SU-DHL-6 (cell line): Measurements from ENCODE around the gene TNIP3.

ENCODE experiments used
- CTCF ChIP-seq: fragments of 200-600 bp; sonication (generic); IDR thresholded peaks from one replicate; pipeline ENCODE4 v1.5.1; 2017; ENCODE audit warnings: antibody characterized with exemption, mild to moderate bottlenecking, low read length, moderate library complexity; ENCODE audit not compliant: insufficient read depth, poor library complexity, severe bottlenecking
- EZH2phosphoT487 ChIP-seq: fragments of 200-600 bp; sonication (generic), shearing (Covaris generic); conservative IDR thresholded peaks from 2 replicates; pipeline ENCODE4 v1.6.1; 2018; ENCODE audit warnings: mild to moderate bottlenecking, antibody characterized with exemption, low read length, moderate library complexity, mixed read lengths

DNA sequence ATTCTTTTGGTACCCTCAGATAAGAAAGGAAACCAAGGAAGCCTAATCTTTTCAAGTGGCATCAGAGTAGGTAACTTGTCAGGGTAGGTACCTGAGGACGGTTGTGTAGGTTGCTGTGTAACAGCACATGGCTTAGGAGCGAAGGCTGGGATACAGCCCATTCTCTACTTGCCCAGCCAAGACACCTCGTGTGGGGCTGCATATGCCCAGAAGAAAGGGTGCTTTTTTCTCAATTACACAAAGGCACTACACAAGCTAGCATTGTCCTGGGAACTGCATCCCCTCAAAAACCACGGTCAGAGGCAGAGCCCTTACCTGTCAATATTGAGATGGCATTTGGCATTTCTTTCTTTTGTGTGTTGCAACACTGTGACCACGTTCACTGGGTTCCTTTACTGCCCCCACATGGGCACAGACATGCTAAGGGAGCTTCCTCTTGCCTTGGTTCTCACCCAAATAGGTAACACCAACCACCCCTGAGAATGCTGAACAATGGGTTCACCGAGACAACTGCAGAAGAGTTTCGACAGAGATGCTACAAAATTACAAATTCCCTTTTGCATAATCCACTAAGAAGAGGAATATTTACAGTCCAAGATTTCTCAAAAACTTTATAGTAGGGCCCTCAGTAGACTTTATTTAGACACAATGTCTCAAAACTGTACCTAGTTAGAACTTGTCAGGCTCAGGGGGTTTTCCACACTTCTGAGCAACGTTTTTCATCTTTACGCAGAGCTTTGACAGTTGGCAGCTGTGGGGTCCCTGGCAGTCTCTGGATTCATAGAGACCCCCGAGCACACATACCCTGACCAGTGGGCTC is 35.8 kb upstream of the TNIP3 start:
- TF ChIP-seq CTCF (no peak), EZH2phosphoT487 (no peak)
